Stimulated activated effector memory CD8-positive, alpha-beta T cell treated with anti-CD3 and anti-CD28 coated beads, Interleukin-12 subunit alpha, Interleukin-12 subunit beta, amount 100 ng/mL, for 72 hours (primary cell): Measurements from ENCODE around the gene TMEM50A.
"Not testable (repeated sequence)": the region's sequence is repeated elsewhere in the genome, so short reads cannot be mapped to it uniquely, and the experiment has no call there.

Source experiments
- ATAC-seq: fragments of 150-1000 bp; cut with Tn5 transposase; 2 replicates; pipeline ENCODE4 v1.10.0; 2021
- DNase-seq, 2 donors: peaks; one replicate each; pipeline ENCODE4 v3.0.0; 2021 to 2022; ENCODE audit warnings: low spot score in 2 of 2
- H3K27ac Mint-ChIP-seq: one replicate; pipeline ENCODE4 v1.8.0; 2022; ENCODE audit warnings: mild to moderate bottlenecking, mixed read lengths
- H3K36me3 Mint-ChIP-seq: one replicate; pipeline ENCODE4 v1.8.0; 2022; ENCODE audit warnings: mild to moderate bottlenecking, mixed read lengths
- H3K4me1 Mint-ChIP-seq: one replicate; pipeline ENCODE4 v1.8.0; 2022; ENCODE audit warnings: mixed read lengths
- H3K4me3 Mint-ChIP-seq: one replicate; pipeline ENCODE4 v1.8.0; 2022; ENCODE audit warnings: mild to moderate bottlenecking, mixed read lengths
- H3K9me3 Mint-ChIP-seq: one replicate; pipeline ENCODE4 v1.8.0; 2022; ENCODE audit warnings: mixed read lengths

TMEM50A gene

DNA sequence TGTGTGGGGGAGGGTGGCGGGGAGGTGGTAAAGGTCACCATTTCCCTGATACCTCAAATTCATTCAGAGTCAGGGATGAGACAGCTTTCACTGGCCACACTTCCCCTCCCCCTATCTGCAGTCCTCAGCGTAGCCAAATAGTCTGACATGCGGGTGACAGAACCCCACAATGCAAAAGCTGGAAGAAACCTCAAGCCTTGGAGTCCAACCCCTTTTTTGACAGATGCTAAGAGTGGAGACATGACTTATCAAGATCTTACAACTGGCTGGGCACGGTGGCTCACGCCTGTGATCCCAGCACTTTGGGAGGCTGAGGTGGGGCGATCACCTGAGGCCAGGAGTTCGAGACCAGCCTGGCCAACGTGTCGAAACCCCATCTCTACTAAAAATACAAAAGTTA lies 16.0 kb upstream of the TMEM50A start:
- not testable (repeated sequence) for H3K9me3 Mint-ChIP-seq, ATAC-seq, DNase-seq, H3K4me1 Mint-ChIP-seq, H3K4me3 Mint-ChIP-seq, H3K27ac Mint-ChIP-seq
- H3K36me3 Mint-ChIP-seq, result peaks cover 17% of the 10 kb centered on the region

DNA sequence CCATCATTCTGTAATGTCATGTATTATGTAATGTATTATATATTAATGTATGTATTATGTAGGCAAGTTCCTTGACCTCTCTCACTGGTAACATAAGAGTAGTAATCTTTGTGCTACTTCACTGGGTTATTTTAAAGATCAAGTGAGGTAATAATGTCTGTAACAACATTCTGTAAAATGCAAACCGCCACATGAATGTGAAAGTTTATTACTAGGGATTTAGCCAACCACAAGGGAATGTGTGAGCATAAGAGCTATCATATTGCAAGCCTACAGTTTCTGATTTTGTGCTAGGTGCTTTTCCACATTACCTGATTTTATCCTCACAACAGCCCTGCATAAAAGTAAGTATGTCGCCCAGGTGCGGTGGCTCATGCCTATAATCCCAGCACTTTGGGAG lies 13.7 kb upstream of the TMEM50A start:
- H3K4me3 Mint-ChIP-seq, DNase-seq, H3K9me3 Mint-ChIP-seq, ATAC-seq, H3K27ac Mint-ChIP-seq, H3K4me1 Mint-ChIP-seq: not testable (repeated sequence)
- H3K36me3 Mint-ChIP-seq, result peaks cover 11% of the 10 kb centered on the region

DNA sequence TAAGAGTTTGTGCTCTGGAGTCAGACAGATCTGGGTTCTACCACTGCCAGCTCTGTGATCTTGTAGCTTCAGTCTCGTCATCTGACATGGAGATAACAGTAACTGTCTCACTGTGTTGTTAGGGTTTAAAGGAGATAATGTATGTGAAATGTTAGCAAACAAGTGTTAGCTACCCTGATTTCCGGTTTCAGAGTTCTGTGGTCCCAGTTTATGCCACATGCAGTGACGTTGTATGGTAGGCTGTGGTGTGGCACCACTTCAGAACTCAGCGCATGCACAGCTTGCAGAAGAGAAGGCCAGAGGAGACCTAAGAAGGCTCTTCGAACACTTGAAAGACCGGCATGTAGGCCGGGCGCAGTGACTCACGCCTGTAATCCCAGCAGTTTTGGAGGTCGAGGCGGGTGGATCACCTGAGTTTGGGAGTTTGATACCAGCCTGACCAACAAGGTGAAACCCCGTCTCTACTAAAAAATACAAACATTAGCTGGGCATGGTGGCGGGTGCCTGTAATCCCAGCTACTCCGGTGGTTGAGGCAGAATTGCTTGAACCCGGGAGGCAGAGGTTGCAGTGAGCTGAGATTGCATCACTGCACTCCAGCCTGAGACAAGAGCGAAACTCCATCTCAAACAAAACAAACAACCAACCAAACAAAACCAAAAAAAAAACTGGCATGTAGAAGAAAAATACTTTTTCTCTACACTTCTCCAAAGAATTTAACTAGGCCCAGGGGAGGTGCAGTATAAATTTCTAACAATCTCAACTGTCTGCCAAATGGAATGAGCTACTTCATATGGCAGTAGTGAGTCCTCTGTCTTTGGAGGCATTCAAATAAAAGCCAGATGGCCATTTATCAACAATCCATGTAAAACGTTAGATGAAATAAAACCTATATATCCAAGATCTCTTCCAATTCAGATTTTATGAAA lies 10.0 kb upstream of the TMEM50A start:
- peaks cover 18% of the 10 kb centered on the region for H3K4me1 Mint-ChIP-seq
- peak; percentile 96 for ATAC-seq
- H3K4me3 Mint-ChIP-seq, H3K9me3 Mint-ChIP-seq, DNase-seq, H3K27ac Mint-ChIP-seq: not testable (repeated sequence)
- peaks cover 18% of the 10 kb centered on the region for H3K36me3 Mint-ChIP-seq

DNA sequence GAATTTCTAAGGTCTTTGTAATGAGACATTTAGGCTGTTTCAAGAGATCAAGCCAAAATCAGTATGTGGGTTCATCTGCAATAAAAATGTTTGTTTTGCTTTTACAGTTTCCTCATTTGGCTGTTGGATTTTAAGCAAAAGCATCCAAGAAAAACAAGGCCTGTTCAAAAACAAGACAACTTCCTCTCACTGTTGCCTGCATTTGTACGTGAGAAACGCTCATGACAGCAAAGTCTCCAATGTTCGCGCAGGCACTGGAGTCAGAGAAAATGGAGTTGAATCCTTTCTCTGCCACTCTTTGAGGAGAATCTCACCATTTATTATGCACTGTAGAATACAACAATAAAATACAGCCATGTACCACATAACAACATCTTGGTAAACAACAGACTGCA lies 9.3 kb upstream of the TMEM50A start:
- not testable (repeated sequence) for DNase-seq, H3K4me3 Mint-ChIP-seq, H3K9me3 Mint-ChIP-seq, H3K27ac Mint-ChIP-seq, ATAC-seq
- H3K36me3 Mint-ChIP-seq, result peaks cover 20% of the 10 kb centered on the region
- H3K4me1 Mint-ChIP-seq, result peaks cover 24% of the 10 kb centered on the region

DNA sequence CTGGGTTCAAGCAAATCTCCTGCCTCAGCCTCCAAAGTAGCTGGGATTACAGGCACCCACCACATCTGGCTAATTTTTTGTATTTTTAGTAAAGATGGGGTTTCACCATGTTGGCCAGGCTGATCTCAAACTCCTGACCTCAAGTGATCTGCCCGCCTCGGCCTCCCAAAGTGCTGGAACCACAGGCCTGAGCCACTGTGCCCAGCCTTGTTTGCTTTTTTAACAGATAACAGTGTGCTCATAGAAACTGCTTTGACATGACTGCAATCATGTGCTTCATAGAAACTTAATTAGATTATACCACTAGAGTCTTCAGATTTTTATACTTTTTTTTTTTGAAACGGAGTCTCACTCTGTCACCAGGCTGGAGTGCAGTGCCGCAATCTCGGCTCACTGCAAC lies 8.8 kb upstream of the TMEM50A start:
- Mint-ChIP-seq H3K36me3 (peaks cover 20% of the 10 kb centered on the region), H3K4me1 (peaks cover 25% of the 10 kb centered on the region), H3K4me3 (peak overlapping the region; percentile 40), H3K27ac (peak overlapping the region; percentile 75)
- not testable (repeated sequence) for ATAC-seq, DNase-seq, H3K9me3 Mint-ChIP-seq

DNA sequence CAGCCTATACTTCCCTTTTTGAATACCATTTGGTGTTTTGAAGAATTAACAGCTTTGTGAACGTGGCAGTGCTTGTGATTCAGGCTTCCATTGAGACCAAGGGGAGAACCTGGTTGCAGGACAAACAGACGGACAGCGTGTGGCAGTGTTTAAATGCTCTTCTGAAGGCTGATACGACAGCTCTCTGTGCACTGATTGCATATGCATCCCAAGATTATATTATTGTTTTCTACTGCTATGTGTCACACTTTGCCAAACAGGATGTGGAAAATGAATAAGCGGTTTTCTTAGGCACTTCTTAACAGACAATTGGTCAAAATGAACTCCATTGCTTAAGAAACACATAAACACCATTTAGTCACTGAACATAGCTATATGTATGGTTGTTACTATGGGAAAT lies 8.2 kb upstream of the TMEM50A start:
- H3K9me3 Mint-ChIP-seq, result not testable (repeated sequence)
- peak; percentile 84 for ATAC-seq
- DNase-seq, result peak in 1 of 2 donors; percentile 55
- Mint-ChIP-seq H3K4me3 (peak overlapping the region; percentile 40), H3K36me3 (peaks cover 20% of the 10 kb centered on the region), H3K27ac (peak overlapping the region; percentile 75), H3K4me1 (peaks cover 30% of the 10 kb centered on the region)

DNA sequence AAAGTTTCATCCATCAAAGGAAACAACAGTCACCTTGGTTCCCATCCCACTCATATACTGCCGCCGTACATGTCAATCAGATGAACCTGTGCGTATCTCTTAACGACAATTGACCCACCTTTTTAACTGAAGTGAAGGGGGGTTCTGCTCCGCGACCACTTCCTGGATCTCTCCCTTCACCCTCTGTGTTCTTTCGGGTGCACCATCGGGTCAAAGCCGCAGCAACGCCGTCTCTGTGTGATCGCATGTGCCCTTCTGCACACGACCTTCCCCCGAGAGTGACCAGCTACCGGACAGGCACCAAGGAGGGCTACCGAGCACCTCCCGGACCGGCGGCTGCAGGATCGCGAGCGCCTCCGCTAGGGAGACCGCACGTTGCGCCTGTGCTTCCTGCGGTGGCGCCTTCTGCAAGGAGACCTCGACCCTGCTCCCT lies 1.2 kb upstream of the TMEM50A start:
- DNase-seq, result peak in 1 of 2 donors; percentile 73
- not testable (repeated sequence) for H3K9me3 Mint-ChIP-seq
- Mint-ChIP-seq H3K36me3 (peaks cover 48% of the 10 kb centered on the region), H3K4me1 (peaks cover 32% of the 10 kb centered on the region), H3K4me3 (peak overlapping the region; percentile 91), H3K27ac (peak overlapping the region; percentile 83)
- ATAC-seq, result peak; percentile 5

DNA sequence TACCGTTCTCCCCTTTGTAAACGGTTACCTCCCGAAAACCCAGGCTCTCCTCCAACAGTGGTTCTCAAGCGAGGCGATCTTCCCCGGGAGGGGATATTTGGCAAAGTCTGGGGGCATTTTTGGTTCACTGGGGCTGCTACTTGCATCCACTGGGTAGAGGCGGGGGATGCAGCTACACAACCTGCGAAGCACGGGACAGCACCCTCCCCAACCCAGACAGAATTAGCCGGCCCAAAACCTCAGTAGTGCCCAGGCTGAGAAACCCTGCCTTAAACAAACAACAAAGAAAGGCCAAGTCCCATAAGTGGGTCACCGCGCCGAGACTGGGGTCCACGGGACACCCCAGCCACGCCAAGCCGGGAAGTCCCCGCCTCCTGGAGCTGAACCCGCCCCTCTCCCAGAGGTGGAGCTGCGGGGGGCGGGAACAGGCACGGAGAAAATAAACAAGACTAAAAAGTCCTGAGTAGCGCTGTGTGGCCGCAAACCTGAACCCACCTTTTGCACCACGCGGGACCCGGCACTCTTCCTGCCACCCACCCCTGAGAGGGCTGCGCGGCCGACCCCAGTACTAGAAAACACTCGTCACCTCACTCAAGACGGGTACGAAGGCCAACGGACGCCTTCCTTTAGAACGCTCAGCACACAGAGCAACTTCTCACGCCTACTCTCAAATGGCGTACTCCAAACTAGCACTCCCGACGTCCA lies 499 bp upstream of the TMEM50A start:
- DNase-seq, result peak in 1 of 2 donors; percentile 17
- peaks cover 30% of the 10 kb centered on the region for H3K4me1 Mint-ChIP-seq
- not testable (repeated sequence) for H3K9me3 Mint-ChIP-seq
- peak; percentile 82 for ATAC-seq
- peak overlapping the region; percentile 93 for H3K27ac Mint-ChIP-seq
- peak overlapping the region; percentile 86 for H3K4me3 Mint-ChIP-seq
- peaks cover 50% of the 10 kb centered on the region for H3K36me3 Mint-ChIP-seq

DNA sequence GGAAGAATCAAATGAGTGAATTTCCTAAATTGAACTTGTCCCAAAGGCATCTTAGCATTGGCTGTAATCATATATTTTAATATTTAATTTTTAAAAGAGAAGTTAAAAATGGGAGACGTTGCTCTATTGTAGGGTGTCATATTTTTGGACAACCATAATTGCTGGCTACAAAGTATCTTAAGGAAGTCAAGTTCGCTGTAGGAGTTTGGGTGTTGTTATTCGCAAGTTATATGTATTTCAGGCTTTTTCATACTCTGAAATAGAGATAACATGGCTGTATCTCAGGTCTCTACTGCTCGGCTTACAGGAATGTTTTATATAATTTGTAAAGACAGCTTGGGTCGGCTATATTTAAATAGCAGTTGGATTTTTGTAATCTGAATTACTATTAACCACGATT lies 852 bp downstream of the TMEM50A start:
- peak overlapping the region; percentile 86 for H3K4me3 Mint-ChIP-seq
- H3K9me3 Mint-ChIP-seq, result no peaks in the 10 kb centered on the region
- peak overlapping the region; percentile 93 for H3K27ac Mint-ChIP-seq
- no peak for ATAC-seq
- DNase-seq, result no peak
- peaks cover 57% of the 10 kb centered on the region for H3K36me3 Mint-ChIP-seq
- H3K4me1 Mint-ChIP-seq, result peaks cover 30% of the 10 kb centered on the region

DNA sequence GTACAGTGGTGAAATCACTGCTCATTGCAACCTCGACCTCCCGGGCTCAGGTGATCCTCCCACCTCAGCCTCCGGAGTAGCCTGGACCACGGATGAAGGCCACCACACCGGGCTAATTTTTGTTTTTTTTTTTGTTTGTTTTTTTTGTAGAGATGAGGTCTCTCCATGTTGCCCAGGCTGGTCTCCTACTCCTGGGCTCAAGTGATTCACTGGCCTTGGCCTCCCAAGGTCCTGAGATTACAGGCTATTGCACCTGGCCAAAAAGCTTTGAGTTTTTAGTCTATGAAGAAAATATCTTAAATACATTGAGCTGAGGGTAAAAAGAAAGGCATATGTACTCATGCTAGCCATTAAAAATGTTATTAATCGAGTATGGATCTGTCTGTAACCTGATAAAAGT lies 3.6 kb downstream of the TMEM50A start:
- peaks cover 24% of the 10 kb centered on the region for H3K4me1 Mint-ChIP-seq
- no peak overlapping the region for H3K4me3 Mint-ChIP-seq
- no peaks in the 10 kb centered on the region for H3K9me3 Mint-ChIP-seq
- peak overlapping the region; percentile 52 for H3K27ac Mint-ChIP-seq
- ATAC-seq (no peak), DNase-seq (no peak)
- peaks cover 84% of the 10 kb centered on the region for H3K36me3 Mint-ChIP-seq

DNA sequence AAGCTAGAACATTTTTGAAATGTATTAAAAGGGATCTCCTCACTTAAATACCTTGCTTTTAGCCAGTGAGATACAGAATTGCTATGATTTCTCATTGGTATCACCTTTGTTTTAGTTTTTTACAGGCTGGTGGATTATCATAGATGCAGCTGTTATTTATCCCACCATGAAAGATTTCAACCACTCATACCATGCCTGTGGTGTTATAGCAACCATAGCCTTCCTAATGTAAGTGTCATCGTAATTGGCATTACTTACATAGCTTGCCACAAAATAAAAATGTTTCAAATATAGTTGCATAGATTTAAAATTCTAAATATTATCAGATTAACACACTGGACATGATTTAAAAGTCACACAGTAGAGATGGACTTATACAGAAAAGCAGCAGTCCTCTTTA lies 4.7 kb downstream of the TMEM50A start:
- no peak for DNase-seq
- Mint-ChIP-seq H3K4me1 (peaks cover 31% of the 10 kb centered on the region), H3K36me3 (peaks cover 95% of the 10 kb centered on the region), H3K27ac (peak overlapping the region; percentile 1), H3K9me3 (no peaks in the 10 kb centered on the region), H3K4me3 (no peak overlapping the region)
- no peak for ATAC-seq

DNA sequence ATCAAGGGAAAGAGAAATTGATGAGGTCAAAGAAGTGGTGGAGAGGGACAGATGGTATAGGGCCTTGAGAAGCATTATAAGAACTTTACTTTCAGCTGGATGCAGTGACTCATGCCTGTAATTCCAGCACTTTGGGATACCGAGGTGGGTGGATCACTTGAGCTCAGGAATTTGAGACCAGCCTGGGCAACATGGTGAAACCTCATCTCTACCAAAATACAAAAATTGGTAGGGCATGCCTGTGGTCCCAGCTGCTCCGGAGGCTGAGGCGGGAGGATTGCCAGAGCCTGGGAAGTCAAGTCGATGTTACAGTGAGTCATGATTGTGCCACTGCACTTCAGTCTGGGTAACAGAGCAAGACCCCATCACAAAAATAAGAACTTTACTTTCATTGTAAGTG lies 5.7 kb downstream of the TMEM50A start:
- H3K36me3 Mint-ChIP-seq, result peaks cover 95% of the 10 kb centered on the region
- no peak overlapping the region for H3K4me3 Mint-ChIP-seq

DNA sequence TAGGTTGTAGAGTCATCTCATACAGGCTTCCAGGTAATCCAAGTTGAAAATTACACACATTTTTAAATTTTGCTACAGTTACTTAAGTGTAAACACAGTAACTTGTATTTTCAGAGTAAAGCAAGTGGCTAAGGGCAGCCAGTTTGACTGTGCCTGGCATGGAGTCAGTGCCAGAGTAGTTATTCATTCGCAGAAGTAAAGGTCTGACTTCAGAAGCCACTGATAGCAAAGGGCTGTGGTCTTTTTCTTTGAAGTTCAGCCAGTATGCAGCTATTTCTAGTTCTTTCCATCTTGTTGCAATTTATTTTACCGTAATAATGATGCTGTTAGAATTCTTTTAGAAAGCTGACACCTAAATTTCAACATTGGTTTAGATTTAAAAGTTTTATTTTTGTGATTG lies 9.4 kb downstream of the TMEM50A start:
- H3K4me1 Mint-ChIP-seq, result peaks cover 17% of the 10 kb centered on the region
- ATAC-seq, result no peak
- peaks cover 97% of the 10 kb centered on the region for H3K36me3 Mint-ChIP-seq
- H3K27ac Mint-ChIP-seq, result no peak overlapping the region
- no peak overlapping the region for H3K4me3 Mint-ChIP-seq
- no peak for DNase-seq
- no peaks in the 10 kb centered on the region for H3K9me3 Mint-ChIP-seq

More for the DNA sequence above, 5.7 kb downstream of the TMEM50A start:
- no peak for DNase-seq
- peaks cover 31% of the 10 kb centered on the region for H3K4me1 Mint-ChIP-seq
- no peak for ATAC-seq
- no peaks in the 10 kb centered on the region for H3K9me3 Mint-ChIP-seq
- H3K27ac Mint-ChIP-seq, result no peak overlapping the region

DNA sequence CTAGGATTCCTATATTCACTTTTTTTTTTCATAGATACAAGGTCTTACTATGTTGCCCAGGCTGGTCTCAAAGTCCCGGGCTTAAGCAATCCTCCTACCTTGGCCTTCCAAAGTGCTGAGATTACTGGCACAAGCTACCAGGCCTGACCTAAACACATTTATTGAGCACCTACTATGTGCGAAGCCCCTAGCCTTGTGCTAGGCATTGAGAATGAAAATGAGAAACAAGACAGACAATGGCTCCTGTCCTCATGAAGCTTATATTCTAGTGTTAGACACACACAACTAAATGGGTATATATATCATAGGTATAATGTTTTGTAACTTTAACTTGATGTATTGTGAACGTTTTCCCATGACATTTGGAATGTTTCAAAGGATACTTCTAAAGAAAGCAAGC lies 11.5 kb downstream of the TMEM50A start:
- ATAC-seq, result no peak
- no peak for DNase-seq
- Mint-ChIP-seq H3K9me3 (no peaks in the 10 kb centered on the region), H3K4me3 (no peak overlapping the region), H3K4me1 (peaks cover 7% of the 10 kb centered on the region), H3K36me3 (peaks cover 97% of the 10 kb centered on the region), H3K27ac (no peak overlapping the region)

DNA sequence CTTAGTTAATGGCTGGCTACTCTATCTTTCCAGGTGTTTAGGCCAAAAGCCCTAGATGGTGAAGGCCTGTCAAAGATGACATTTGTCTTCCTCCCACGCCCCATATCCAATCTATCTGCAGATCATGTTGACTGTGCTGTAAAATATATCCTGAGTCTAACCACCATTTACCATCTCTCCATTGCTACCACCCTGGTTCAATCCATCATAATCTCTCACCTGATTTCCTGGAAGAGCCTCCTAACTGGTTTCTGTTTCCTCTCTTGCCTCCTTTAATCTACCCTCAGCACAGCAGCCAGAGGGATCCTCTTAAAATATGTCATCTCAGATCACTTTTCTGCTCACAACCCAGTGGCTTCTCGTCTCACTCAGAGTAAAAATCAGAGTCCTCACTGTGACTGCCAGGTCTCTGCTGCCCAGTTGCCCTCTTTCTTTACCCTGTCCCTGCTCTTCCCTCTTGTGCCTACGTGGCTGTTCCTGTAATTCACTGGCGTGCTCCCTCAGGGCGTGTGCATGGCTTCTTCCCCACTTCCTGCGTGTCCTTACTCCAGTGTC lies 17.8 kb downstream of the TMEM50A start:
- no peak overlapping the region for H3K4me3 Mint-ChIP-seq
- peak overlapping the region; percentile 72 for H3K27ac Mint-ChIP-seq
- peaks cover 24% of the 10 kb centered on the region for H3K4me1 Mint-ChIP-seq
- DNase-seq (no peak), ATAC-seq (no peak)
- peaks cover 100% of the 10 kb centered on the region for H3K36me3 Mint-ChIP-seq
- no peaks in the 10 kb centered on the region for H3K9me3 Mint-ChIP-seq
